ENCODE results near the gene RNU11.
"Not testable (repeated sequence)": the region's sequence is repeated elsewhere in the genome, so short reads cannot be mapped to it uniquely, and the experiment has no call there.

RNU11 gene

DNA sequence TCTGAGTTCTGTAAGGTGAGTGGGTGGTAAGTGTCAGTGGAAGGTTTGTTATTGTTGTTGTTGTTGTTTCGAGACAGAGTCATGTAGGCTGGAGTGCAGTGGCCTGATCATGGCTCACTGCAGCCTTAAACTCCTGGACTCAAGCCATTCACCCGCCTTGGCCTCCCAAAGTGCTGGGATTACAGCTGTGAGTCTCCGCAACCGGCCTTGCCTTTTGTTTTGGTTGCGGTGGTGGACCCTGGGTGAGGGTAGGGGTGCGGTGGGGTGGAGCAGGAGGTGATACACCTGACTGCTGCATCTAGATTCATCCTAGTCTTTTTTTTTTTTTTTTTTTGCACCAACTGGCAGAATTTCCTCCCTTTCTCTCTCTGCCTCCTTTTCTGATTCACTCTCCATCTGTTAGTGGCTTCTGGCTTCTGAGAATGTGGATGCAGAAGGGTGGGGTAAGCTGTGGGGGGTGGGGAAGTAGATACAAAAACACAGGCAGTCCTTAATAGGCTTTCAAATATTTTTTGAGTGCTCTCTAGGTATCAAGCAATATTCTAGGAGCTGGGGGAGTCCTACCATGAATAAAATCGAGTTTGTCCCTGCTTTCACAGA is 15.6 kb downstream of the RNU11 start:
- DNase-seq (ENCODE audit: low read depth): no peak

DNA sequence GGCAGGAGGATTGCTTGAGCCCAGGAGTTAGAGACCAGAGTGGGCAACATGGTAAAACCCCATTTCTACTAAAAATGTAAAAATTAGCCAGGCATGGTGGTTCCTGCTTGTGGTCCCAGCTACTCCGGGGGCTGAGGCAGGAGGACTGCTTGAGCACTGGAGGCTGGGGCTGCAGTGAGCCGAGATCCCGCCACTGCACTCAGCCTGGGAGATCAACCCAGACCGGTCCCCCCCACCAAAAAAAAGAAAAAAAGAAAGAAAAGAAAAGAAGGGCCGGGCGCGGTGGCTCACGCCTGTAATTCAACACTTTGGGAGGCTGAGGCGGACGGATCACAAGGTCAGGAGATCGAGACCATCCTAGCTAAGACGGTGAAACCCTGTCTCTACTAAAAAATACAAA is 18.4 kb downstream of the RNU11 start:
- DNase-seq (ENCODE audit: low read depth): no peak

DNA sequence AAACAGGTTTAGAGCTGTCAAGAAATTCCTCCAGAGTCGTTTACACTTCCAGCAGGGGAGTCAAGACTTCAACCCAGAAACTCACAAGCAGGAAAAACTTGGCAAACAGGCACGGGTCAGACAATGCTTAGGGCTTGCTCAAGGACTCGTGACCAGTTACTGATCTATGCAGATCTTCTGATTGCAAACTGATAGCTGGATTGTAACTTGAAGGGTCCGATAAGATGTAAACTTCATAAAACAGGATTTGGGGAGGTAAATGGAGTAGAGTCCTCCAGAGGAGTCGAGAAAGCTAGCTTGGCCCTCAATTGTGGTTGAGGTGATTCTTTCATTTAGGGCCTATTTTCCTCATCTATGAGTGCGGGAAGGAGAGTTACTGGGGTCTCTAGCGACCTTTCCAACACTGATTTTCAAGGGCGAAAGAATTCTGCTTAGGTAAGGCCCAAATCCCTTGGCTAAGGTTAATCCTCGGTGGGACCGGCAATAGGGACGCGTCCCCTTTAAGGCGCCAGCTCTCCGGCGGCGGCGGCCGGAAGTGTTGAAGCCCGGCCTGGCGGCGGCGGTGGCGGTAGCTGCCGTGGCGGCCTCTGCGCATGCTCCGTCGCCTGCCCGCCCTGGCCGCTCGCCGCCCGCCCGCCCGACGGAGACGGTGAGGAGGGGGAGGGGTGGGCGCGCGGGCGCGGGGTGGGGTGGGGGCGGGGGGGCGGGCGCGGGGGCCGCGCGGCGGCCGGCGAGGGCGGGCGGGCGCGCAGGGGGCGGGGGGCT is 20.0 kb downstream of the RNU11 start, which contains the start of gene GMEB1:
TSS of gene GMEB1 (plus strand) at position 594 of the 765 bp plus-strand sequence. CDS start 14,829 bp downstream, outside the sequence.
- peak; percentile 73 for DNase-seq (ENCODE audit: low read depth)

- DNase-seq (ENCODE audit: low read depth): peak; percentile 16
Measured at GRCh38 chr1:28668956-28669723, 20.7 kb downstream of the RNU11 start.

GRCh38 chr1:28671254-28671780 is 22.9 kb downstream of the RNU11 start:
- no peak for DNase-seq (ENCODE audit: low read depth)

GRCh38 chr1:28672971-28673370 is 24.6 kb downstream of the RNU11 start:
- not testable (repeated sequence) for DNase-seq (ENCODE audit: low read depth)

DNA sequence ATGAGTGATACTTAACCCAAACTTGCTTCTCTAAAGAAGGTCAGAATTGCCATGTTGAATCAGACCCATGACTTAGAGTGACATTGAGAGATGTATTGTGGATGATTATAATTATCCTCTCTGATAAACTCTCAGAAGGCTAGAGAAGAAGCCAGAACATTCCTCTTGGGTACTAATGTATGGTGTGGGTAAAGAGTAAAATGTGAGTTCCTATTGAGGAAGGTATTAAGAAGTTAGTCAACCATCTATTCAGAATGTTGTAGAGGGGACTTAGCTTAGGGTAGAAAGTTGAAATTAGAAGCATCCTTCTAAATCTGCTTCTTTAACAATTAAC is 27.5 kb downstream of the RNU11 start:
- no peak for DNase-seq (ENCODE audit: low read depth)

DNA sequence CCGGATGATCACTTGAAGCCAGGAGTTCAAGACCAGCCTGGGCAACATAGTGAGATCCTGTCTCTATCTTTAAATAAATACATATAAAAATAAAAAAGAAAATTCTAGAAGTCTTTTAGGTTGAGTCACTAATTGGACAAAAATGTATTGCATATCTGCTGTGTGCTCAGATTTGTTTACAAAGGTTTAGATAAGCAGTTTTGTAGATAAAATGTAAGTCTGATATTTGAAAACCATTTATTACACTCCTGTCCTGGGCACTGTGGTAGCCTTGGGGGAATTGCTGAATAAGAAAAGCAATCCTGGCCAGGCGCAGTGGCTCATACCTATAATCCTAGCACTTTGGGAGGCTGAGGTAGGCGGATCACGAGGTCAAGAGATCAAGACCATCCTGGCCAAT is 31.8 kb downstream of the RNU11 start:
- no peak for DNase-seq (ENCODE audit: low read depth)

DNA sequence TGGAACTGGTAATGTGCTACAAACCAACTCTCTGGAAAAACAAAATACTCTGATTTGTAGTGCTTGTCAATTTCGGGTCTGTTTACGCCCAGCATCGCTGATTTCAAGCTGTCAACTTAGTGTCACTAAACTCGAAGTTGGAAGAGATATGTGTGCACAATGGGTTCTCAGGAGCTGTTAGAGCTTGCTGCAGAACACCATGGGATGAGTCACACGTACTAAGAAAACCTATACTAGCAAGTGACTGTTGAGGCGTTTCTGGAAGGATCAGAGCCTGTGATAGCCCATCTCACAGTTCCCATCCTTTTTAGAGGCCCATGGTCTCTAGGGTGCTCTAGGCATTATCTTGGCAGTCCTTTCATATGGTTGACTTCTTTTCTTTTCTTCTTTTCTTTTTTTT is 34.4 kb downstream of the RNU11 start:
- DNase-seq (ENCODE audit: low read depth): no peak

DNA sequence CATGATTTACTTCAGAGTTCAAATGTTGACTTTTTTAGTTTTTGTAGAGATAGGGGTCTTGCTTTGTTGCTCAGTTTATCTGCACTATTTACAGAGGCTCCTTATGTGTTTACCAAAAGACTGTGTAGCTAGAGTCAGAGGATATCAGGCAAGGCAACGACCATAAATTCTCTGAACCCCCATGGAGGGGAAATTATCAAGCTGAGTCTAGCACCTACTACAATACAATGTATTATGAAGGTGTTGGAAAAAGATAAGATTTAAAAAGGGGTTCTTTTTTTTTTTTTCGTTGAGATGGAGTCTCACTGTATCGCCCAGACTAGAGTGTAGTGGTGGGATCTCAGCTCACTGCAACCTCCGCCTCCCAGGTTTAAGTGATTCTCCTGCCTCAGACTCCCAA is 36.5 kb downstream of the RNU11 start:
- DNase-seq (ENCODE audit: low read depth): no peak

DNA sequence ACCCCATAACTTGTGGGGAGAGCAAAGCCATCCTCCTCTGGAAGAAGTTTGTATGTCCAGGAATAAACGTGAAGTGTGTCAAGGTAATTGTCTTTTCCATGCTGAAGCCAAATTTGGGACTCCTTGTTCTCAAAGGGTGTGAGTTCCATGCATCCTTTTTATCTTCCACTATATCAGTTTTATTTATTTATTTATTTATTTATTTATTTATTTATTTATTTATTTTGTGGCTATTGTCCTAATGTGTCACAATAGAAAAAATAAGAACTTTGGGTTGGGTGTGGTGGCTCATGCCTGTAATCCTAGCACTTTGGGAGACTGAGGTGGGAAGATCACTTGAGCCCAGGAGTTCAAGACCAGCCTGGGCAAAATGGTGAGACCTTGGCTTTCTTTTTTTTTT is 43.2 kb downstream of the RNU11 start:
- DNase-seq (ENCODE audit: low read depth): not testable (repeated sequence)

All from T-helper 22 cell (primary cell).